GM12878 (cell line): Measurements from ENCODE around the gene GRB10. TPM values are rescaled to one million over a fixed set of nuclear protein-coding genes. Genes with fewer than 3 reads are reported as not detected.

Experiments used
- ATAC-seq: fragments of 200-7000 bp; cut with Tn5 transposase; 3 replicates; pipeline ENCODE4 v1.9.1; 2020; ENCODE audit warnings: mild to moderate bottlenecking, moderate library complexity
- BruUV-seq: library from RNA; stranded (reverse); fragments of 400-500 nt; replicated peaks from 2 replicates; lab custom pipeline; 2021; lab: Mats Ljungman, UMichigan
- CTCF ChIA-PET: fragments of 300-600 bp; sonication (Branson Sonifier 250); formaldehyde crosslinking; extraction: SDS; loops from one replicate; lab custom pipeline; 2021; ENCODE audit warnings: inconsistent platforms; lab: Yijun Ruan, JAX
- POLR2A ChIA-PET: fragments of 350-600 bp; formaldehyde crosslinking; extraction: SDS; loops from one replicate; lab custom pipeline; 2021; ENCODE audit warnings: inconsistent platforms; lab: Charles Lee
- RAD21 ChIA-PET: fragments of 300-600 bp; sonication (Branson Sonifier 250); formaldehyde crosslinking; loops from one replicate; lab custom pipeline; 2023; ENCODE audit warnings: antibody characterized with exemption; ENCODE audit not compliant: unreplicated experiment; lab: Charles Lee
- SMC1A ChIA-PET: fragments of 300-600 bp; sonication (Branson Sonifier 250); formaldehyde crosslinking; loops from one replicate; lab custom pipeline; 2023; ENCODE audit not compliant: unreplicated experiment, uncharacterized antibody; lab: Charles Lee
- DNase-seq: peaks from one replicate; pipeline ENCODE4 v3.0.0-alpha.2; 2011; ENCODE audit warnings: low read depth, low spot score
- FAIRE-seq: peaks from 3 replicates; lab custom pipeline; 2011; peaks lifted over from hg19 to GRCh38; lab: Jason Lieb, UNC
- H2AFZ ChIP-seq: 2 replicates; pipeline ENCODE4 v1.6.0; 2011; ENCODE audit warnings: low read depth, low read length, control low read depth; ENCODE audit not compliant: control insufficient read depth
- H3K27ac ChIP-seq: 2 replicates; pipeline ENCODE4 v1.5.1; 2011; ENCODE audit warnings: control low read depth; ENCODE audit not compliant: control insufficient read depth, insufficient read depth
- H3K27me3 ChIP-seq, 2 experiments: replicated peaks in 1 of 2; 2 replicates each; pipeline versions ENCODE4 v1.6.0 to v1.6.1; 2011; ENCODE audit warnings: low read length in 1 of 2; ENCODE audit not compliant: control insufficient read depth in 2 of 2, insufficient read depth in 2 of 2
- H3K36me3 ChIP-seq, 2 experiments: 2 replicates each; pipeline ENCODE4 v1.5.1; 2011; ENCODE audit warnings: low read length in 1 of 2; ENCODE audit not compliant: control insufficient read depth in 2 of 2, insufficient read depth in 2 of 2
- H3K4me1 ChIP-seq: 2 replicates; pipeline ENCODE4 v1.6.1; 2011; ENCODE audit warnings: mild to moderate bottlenecking, low read length, moderate library complexity, mixed read lengths; ENCODE audit not compliant: control insufficient read depth, insufficient read depth
- H3K4me2 ChIP-seq: 2 replicates; pipeline ENCODE4 v1.6.0; 2011; ENCODE audit warnings: control low read depth; ENCODE audit not compliant: control insufficient read depth, insufficient read depth
- H3K4me3 ChIP-seq: fragments of 200-600 bp; sonication (generic); 2 replicates; pipeline ENCODE4 v1.5.1; 2016
- H3K79me2 ChIP-seq: 2 replicates; pipeline ENCODE4 v1.6.0; 2011; ENCODE audit warnings: low read length; ENCODE audit not compliant: control insufficient read depth, insufficient read depth
- H3K9ac ChIP-seq: 2 replicates; pipeline ENCODE4 v1.8.0; 2011; ENCODE audit warnings: low read length, control low read depth, mixed read lengths; ENCODE audit not compliant: control insufficient read depth, insufficient read depth
- H3K9me3 ChIP-seq: replicated peaks from 3 replicates; pipeline ENCODE4 v1.5.1; 2011; ENCODE audit warnings: mild to moderate bottlenecking, low read length; ENCODE audit not compliant: control insufficient read depth, insufficient read depth
- H4K20me1 ChIP-seq: 2 replicates; pipeline ENCODE4 v1.6.0; 2011; ENCODE audit not compliant: control insufficient read depth, insufficient read depth
- ATF3 ChIP-seq: IDR thresholded peaks from 2 replicates; pipeline ENCODE4 v1.6.1; 2011; ENCODE audit warnings: low read depth, mild to moderate bottlenecking, low read length, moderate library complexity, borderline replicate concordance; ENCODE audit errors: extremely low read depth
- ATF7 ChIP-seq: fragments of 450-650 bp; IDR thresholded peaks from 2 replicates; pipeline ENCODE4 v1.6.1; 2016; ENCODE audit warnings: low read depth, mild to moderate bottlenecking
- E2F8 ChIP-seq: fragments of 450-650 bp; IDR thresholded peaks from 2 replicates; pipeline ENCODE4 v1.6.1; 2018; ENCODE audit warnings: mild to moderate bottlenecking, low read depth, moderate library complexity; ENCODE audit not compliant: partially characterized antibody
- HSF1 ChIP-seq: fragments of 150-350 bp; IDR thresholded peaks from 2 replicates; pipeline ENCODE4 v1.6.1; 2014; ENCODE audit warnings: mild to moderate bottlenecking, low read depth, low read length
- IRF3 ChIP-seq: fragments of 450-650 bp; IDR thresholded peaks from 2 replicates; pipeline ENCODE4 v1.6.1; 2014; ENCODE audit warnings: mild to moderate bottlenecking
- KLF5 ChIP-seq: fragments of 450-650 bp; IDR thresholded peaks from 2 replicates; pipeline ENCODE4 v1.6.1; 2014; ENCODE audit warnings: mild to moderate bottlenecking; ENCODE audit not compliant: partially characterized antibody
- NRF1 ChIP-seq: conservative IDR thresholded peaks from 2 replicates; pipeline ENCODE4 v1.6.1; 2011; ENCODE audit warnings: mild to moderate bottlenecking, low read depth, low read length, improper control_type of control experiment
- PAX5 ChIP-seq: IDR thresholded peaks from 2 replicates; pipeline ENCODE4 v1.6.1; 2011; ENCODE audit warnings: low read depth, low read length, borderline replicate concordance
- POLR2AphosphoS2 ChIP-seq: IDR thresholded peaks from 2 replicates; pipeline ENCODE4 v1.6.1; 2011; ENCODE audit warnings: low read depth, mild to moderate bottlenecking, low read length, improper control_type of control experiment, moderate library complexity
- SMARCA5 ChIP-seq: fragments of 450-650 bp; IDR thresholded peaks from 2 replicates; pipeline ENCODE4 v1.6.1; 2017; ENCODE audit warnings: mild to moderate bottlenecking
- ZNF384 ChIP-seq: IDR thresholded peaks from 2 replicates; pipeline ENCODE4 v1.6.1; 2012; ENCODE audit warnings: low read depth, mild to moderate bottlenecking, low read length, improper control_type of control experiment, borderline replicate concordance
- ZNF592 ChIP-seq: fragments of 450-650 bp; IDR thresholded peaks from 2 replicates; pipeline ENCODE4 v1.6.1; 2017; ENCODE audit warnings: mild to moderate bottlenecking, moderate library complexity
- ZNF622 ChIP-seq: fragments of 450-650 bp; IDR thresholded peaks from 2 replicates; pipeline ENCODE4 v1.6.1; 2017; ENCODE audit warnings: mild to moderate bottlenecking, inconsistent platforms
- WGBS: methylation state at CpG from one replicate; pipeline ENCODE4 v1.1.6; 2016; ENCODE audit warnings: low lambda C conversion rate; ENCODE audit not compliant: insufficient replicate concordance, insufficient coverage; ENCODE audit errors: missing lambda C conversion rate; 5-methylcytosine and 5-hydroxymethylcytosine counted together
- in situ Hi-C: fragments of 300-500 bp; cut with MboI; formaldehyde crosslinking; loops from 9 replicates; pipeline ENCODE4 v1.14.3; 2018; ENCODE audit warnings: mixed read lengths
- intact Hi-C: fragments of 100-400 bp; cut with micrococcal nuclease; formaldehyde crosslinking; loops from one replicate; pipeline ENCODE4 v1.14.2; 2022; ENCODE audit not compliant: unreplicated experiment
- polyA plus RNA-seq, 11 experiments: library from polyadenylated mRNA; depleted of rRNA in 4 of 11; unstranded in 6 of 11; stranded (reverse) in 5 of 11; fragments of >200 nt; fragmentation: Nextera tagmentation in 4 of 11; fragmentation: Illumina TruSeq in 1 of 11; extraction: Ambion mirVana in 4 of 11; extraction: Trizol in 1 of 11; gene quantifications; 1 replicate in 1 of 11; 2 replicates in 10 of 11; pipeline versions ENCODE4 v1.2.1 to v1.2.3, GENCODE V29; 2011 to 2016; ENCODE audit warnings: inconsistent platforms in 2 of 11, missing spikeins in 2 of 11, low read depth in 1 of 11
- total RNA-seq, 4 experiments: library from RNA; depleted of rRNA in 3 of 4; stranded (reverse); fragments of >200 nt in 3 of 4; fragmentation: Illumina TruSeq in 1 of 4; extraction: Trizol in 1 of 4; gene quantifications; 2 replicates each; pipeline versions ENCODE4 v1.2.1 to v1.2.3, GENCODE V29; 2013 to 2021

GRB10 gene
- total and polyA plus RNA-seq, 10 of the 15 experiments (the other 5 are each of a cell fraction or from before 2014, with no cell fraction given) = 0.04 to 0.33 TPM; not detected in 8

GRCh38 chr7:50628434-50629084, 154.1 kb downstream of the GRB10 start:
- ChIA-PET SMC1A (no interaction called here), CTCF (interaction anchor here (0.8 to 1.1 kb wide), 3 partner anchors 8 to 423 kb away, joined by 3 read pairs; no protein-coding TSS in a partner anchor), RAD21 (interaction anchor here (1.1 kb wide), 1 partner anchor 512 kb away, joined by 3 read pairs; no protein-coding TSS in a partner anchor), POLR2A (no interaction called here)
- in situ Hi-C loops (no loop called here), intact Hi-C loops (no loop called here)
- H3K4me2 ChIP-seq = no peak overlapping the region
- H3K79me2 ChIP-seq = no peaks in the 10 kb centered on the region
- no peak overlapping the region for H3K9ac ChIP-seq
- no peak for ATAC-seq
- no peak overlapping the region for H3K27ac ChIP-seq
- DNase-seq = no peak
- no peaks in the 10 kb centered on the region for H3K9me3 ChIP-seq
- no peaks in the 10 kb centered on the region for H3K36me3 ChIP-seq
- no peak overlapping the region for H2AFZ ChIP-seq
- no peak for FAIRE-seq
- H3K4me1 ChIP-seq = no peaks in the 10 kb centered on the region
- H3K4me3 ChIP-seq = no peak overlapping the region
- H3K27me3 ChIP-seq = peaks cover 4 to 6% of the 10 kb centered on the region in 2 experiments; a peak in 3 of 4 replicates
- WGBS = 29% methylated on average over 6 of the region's 6 CpGs
- H4K20me1 ChIP-seq = 0 out of 2 replicates have a peak, but pooled peaks cover 3% of the 10 kb centered on the region
- BruUV-seq = no TSS peak
- no peak for TF ChIP-seq E2F8
- no peak for TF ChIP-seq SMARCA5
- TF ChIP-seq ATF7 = no peak
- TF ChIP-seq ZNF592 = no peak
- no peak for TF ChIP-seq POLR2AphosphoS2
- TF ChIP-seq IRF3 = no peak
- no peak for TF ChIP-seq NRF1
- no peak for TF ChIP-seq HSF1
- no peak for TF ChIP-seq ZNF622
- TF ChIP-seq KLF5 = no peak
- TF ChIP-seq ATF3 = no peak
- TF ChIP-seq PAX5 = no peak
- no peak for TF ChIP-seq ZNF384
